H1 (cell line): ENCODE results near the gene PTBP1. TPM values are rescaled to one million over a fixed set of nuclear protein-coding genes. Genes with fewer than 3 reads are reported as not detected.
"Not testable (repeated sequence)": the region's sequence is repeated elsewhere in the genome, so short reads cannot be mapped to it uniquely, and the experiment has no call there.

Source experiments
- CTCF ChIA-PET: fragments of 300-600 bp; sonication (Branson Sonifier 250); formaldehyde crosslinking; loops from one replicate; lab custom pipeline; 2021; ENCODE audit not compliant: partially characterized antibody; lab: Charles Lee
- POLR2A ChIA-PET: fragments of 300-600 bp; sonication (Branson Sonifier 250); formaldehyde crosslinking; loops from one replicate; lab custom pipeline; 2021; ENCODE audit warnings: inconsistent platforms; ENCODE audit not compliant: partially characterized antibody; lab: Charles Lee
- DNase-seq, 2 experiments: peaks; one replicate each; pipeline versions ENCODE4 v3.0.0 to v3.0.0-alpha.2; 2010 to 2022; ENCODE audit warnings: low spot score in 2 of 2, low read depth in 1 of 2, mixed read lengths in 1 of 2
- FAIRE-seq: peaks from 2 replicates; lab custom pipeline; 2011; peaks lifted over from hg19 to GRCh38; lab: Jason Lieb, UNC
- H2AFZ ChIP-seq: 2 replicates; pipeline ENCODE4 v1.8.1; 2012; ENCODE audit warnings: low read length, inconsistent platforms
- H2AK5ac ChIP-seq: 2 replicates; pipeline ENCODE4 v1.6.1; 2013; ENCODE audit warnings: low read depth, low read length
- H2BK120ac ChIP-seq: replicated peaks from 2 replicates; pipeline ENCODE3; 2013; ENCODE audit warnings: low read depth, low read length, inconsistent platforms
- H2BK12ac ChIP-seq: 2 replicates; pipeline ENCODE4 v1.6.1; 2013; ENCODE audit warnings: low read depth, low read length
- H2BK15ac ChIP-seq: 2 replicates; pipeline ENCODE4 v1.6.1; 2013; ENCODE audit warnings: low read length
- H2BK20ac ChIP-seq: 2 replicates; pipeline ENCODE4 v1.6.1; 2013; ENCODE audit warnings: low read length
- H2BK5ac ChIP-seq: 2 replicates; pipeline ENCODE4 v1.6.1; 2013; ENCODE audit warnings: low read depth, low read length
- H3K14ac ChIP-seq: 2 replicates; pipeline ENCODE4 v1.6.1; 2013; ENCODE audit warnings: inconsistent platforms; ENCODE audit not compliant: insufficient read length
- H3K18ac ChIP-seq: 2 replicates; pipeline ENCODE4 v1.6.1; 2013; ENCODE audit warnings: low read length; ENCODE audit errors: extremely low read depth
- H3K23ac ChIP-seq: 2 replicates; pipeline ENCODE4 v1.6.1; 2013; ENCODE audit warnings: inconsistent platforms; ENCODE audit not compliant: insufficient read length
- H3K23me2 ChIP-seq: 2 replicates; pipeline ENCODE4 v1.6.1; 2013; ENCODE audit warnings: low read depth, low read length
- H3K27ac ChIP-seq: 2 replicates; pipeline ENCODE4 v1.6.1; 2011; ENCODE audit warnings: low read depth, low read length, inconsistent platforms
- H3K27me3 ChIP-seq, 4 experiments: replicated peaks in 1 of 4; 1 replicate in 1 of 4; 2 replicates in 3 of 4; pipeline versions ENCODE4 v1.6.1 to v1.8.1; 2011 to 2013; ENCODE audit warnings: low read length in 3 of 4, mild to moderate bottlenecking in 3 of 4, inconsistent platforms in 2 of 4, mixed read lengths in 2 of 4, moderate library complexity in 1 of 4; ENCODE audit not compliant: control insufficient read depth in 3 of 4, insufficient read depth in 3 of 4; ENCODE audit errors: extremely low read depth in 1 of 4
- H3K36me3 ChIP-seq, 4 experiments: 2 replicates each; pipeline versions ENCODE4 v1.6.1 to v1.8.1; 2011 to 2013; ENCODE audit warnings: mild to moderate bottlenecking in 4 of 4, low read length in 3 of 4, moderate library complexity in 2 of 4, control low read depth in 1 of 4, inconsistent platforms in 1 of 4; ENCODE audit not compliant: insufficient read depth in 4 of 4, control insufficient read depth in 2 of 4
- H3K4ac ChIP-seq: replicated peaks from 2 replicates; pipeline ENCODE3; 2013; ENCODE audit warnings: low read length, low read depth, mixed read lengths, inconsistent platforms; ENCODE audit not compliant: insufficient read length
- H3K4me1 ChIP-seq, 4 experiments: replicated peaks in 1 of 4; 1 replicate in 1 of 4; 2 replicates in 3 of 4; pipeline versions ENCODE4 v1.6.1 to v1.8.1; 2011 to 2013; ENCODE audit warnings: low read length in 3 of 4, inconsistent platforms in 2 of 4, mixed read lengths in 1 of 4; ENCODE audit not compliant: insufficient read depth in 4 of 4, control insufficient read depth in 3 of 4
- H3K4me2 ChIP-seq, 2 experiments: 2 replicates each; pipeline versions ENCODE4 v1.6.1 to v1.8.1; 2011 to 2013; ENCODE audit warnings: low read depth in 2 of 2, low read length in 2 of 2, control low read depth in 1 of 2, inconsistent platforms in 1 of 2, mild to moderate bottlenecking in 1 of 2; ENCODE audit not compliant: insufficient read depth in 1 of 2
- H3K4me3 ChIP-seq, 4 experiments: fragments of 200-600, 300-600 bp in 1 of 4; sonication (generic), shearing (Covaris generic), sonication (Bioruptor Twin) in 1 of 4; 2 replicates each; pipeline versions ENCODE4 v1.5.1 to v1.8.1; 2011 to 2016; ENCODE audit warnings: low read length in 4 of 4, low read depth in 3 of 4, control low read depth in 2 of 4, inconsistent platforms in 2 of 4, mild to moderate bottlenecking in 2 of 4, mixed read lengths in 1 of 4, moderate library complexity in 1 of 4; ENCODE audit not compliant: insufficient read depth in 2 of 4; ENCODE audit errors: extremely low read depth in 1 of 4
- H3K56ac ChIP-seq: replicated peaks from 2 replicates; pipeline ENCODE3; 2013; ENCODE audit warnings: low read depth, mild to moderate bottlenecking, mixed read lengths, low read length, inconsistent platforms; ENCODE audit not compliant: insufficient read length
- H3K79me1 ChIP-seq: 2 replicates; pipeline ENCODE4 v1.6.1; 2013; ENCODE audit warnings: low read depth, low read length, control low read depth
- H3K79me2 ChIP-seq, 2 experiments: 2 replicates each; pipeline versions ENCODE4 v1.6.1 to v1.8.1; 2012 to 2013; ENCODE audit warnings: low read length in 2 of 2, mild to moderate bottlenecking in 2 of 2, inconsistent platforms in 1 of 2; ENCODE audit not compliant: insufficient read depth in 2 of 2, control insufficient read depth in 1 of 2
- H3K9ac ChIP-seq, 4 experiments: replicated peaks in 1 of 4; 1 replicate in 1 of 4; 2 replicates in 3 of 4; pipeline versions ENCODE4 v1.6.1 to v1.8.1; 2011 to 2013; ENCODE audit warnings: low read depth in 3 of 4, low read length in 3 of 4, control low read depth in 2 of 4, mild to moderate bottlenecking in 2 of 4, moderate library complexity in 2 of 4, inconsistent platforms in 1 of 4; ENCODE audit errors: extremely low read depth in 1 of 4
- H3K9me3 ChIP-seq, 2 experiments: 2 replicates each; pipeline versions ENCODE4 v1.6.1 to v1.8.1; 2012 to 2013; ENCODE audit warnings: mild to moderate bottlenecking in 2 of 2, moderate library complexity in 2 of 2, control low read depth in 1 of 2, inconsistent platforms in 1 of 2, low read depth in 1 of 2, low read length in 1 of 2, mixed read lengths in 1 of 2; ENCODE audit not compliant: insufficient read depth in 2 of 2
- H4K20me1 ChIP-seq, 2 experiments: replicated peaks in 1 of 2; 2 replicates each; pipeline versions ENCODE3 to v1.8.1; 2011 to 2013; ENCODE audit warnings: inconsistent platforms in 2 of 2, low read length in 2 of 2, mild to moderate bottlenecking in 1 of 2; ENCODE audit not compliant: insufficient read depth in 2 of 2, control insufficient read depth in 1 of 2
- H4K5ac ChIP-seq: 2 replicates; pipeline ENCODE4 v1.6.1; 2013; ENCODE audit warnings: low read length, low read depth, mixed read lengths, inconsistent platforms; ENCODE audit not compliant: insufficient read length
- H4K8ac ChIP-seq: 2 replicates; pipeline ENCODE4 v1.8.0; 2013; ENCODE audit warnings: mild to moderate bottlenecking, moderate library complexity, low read length, inconsistent platforms; ENCODE audit not compliant: insufficient read depth; ENCODE audit errors: extremely low read depth
- H4K91ac ChIP-seq: replicated peaks from 2 replicates; pipeline ENCODE3; 2013; ENCODE audit warnings: low read length, mixed read lengths, inconsistent platforms; ENCODE audit not compliant: insufficient read length
- WGBS, 2 experiments: shearing (Covaris generic) in 1 of 2; methylation state at CpG; one replicate each; pipeline versions ENCODE4 v1.1.6 to v1.1.7; 2013 to 2015; ENCODE audit warnings: low lambda C conversion rate in 2 of 2, mixed read lengths in 2 of 2, inconsistent platforms in 1 of 2, low coverage in 1 of 2, missing lambda C conversion rate in 1 of 2; ENCODE audit not compliant: insufficient replicate concordance in 2 of 2, insufficient coverage in 1 of 2, insufficient read length in 1 of 2; ENCODE audit errors: extremely low coverage in 1 of 2, missing lambda C conversion rate in 1 of 2; 5-methylcytosine and 5-hydroxymethylcytosine counted together
- polyA plus RNA-seq, 7 experiments: library from polyadenylated mRNA; depleted of rRNA in 3 of 7; stranded (reverse) in 5 of 7; unstranded in 2 of 7; fragments of >200 nt in 5 of 7; fragments of 200-250 nt in 2 of 7; gene quantifications; 1 replicate in 5 of 7; 2 replicates in 1 of 7; 4 replicates in 1 of 7; pipeline versions ENCODE4 v1.2.1 to v1.2.3, GENCODE V29; 2011 to 2013; ENCODE audit warnings: missing spikeins in 2 of 7, mixed read lengths in 2 of 7
- total RNA-seq: library from RNA; stranded (reverse); fragmentation: NEBNext Ultra II Directional; extraction: Animal tissue kit (Norgen Biotek cat#: 25700); gene quantifications from 2 replicates; pipeline ENCODE4 v1.2.1, GENCODE V29; 2021

PTBP1 gene
- total and polyA plus RNA-seq, 2 of the 8 experiments (the other 6 are each of a cell fraction or from before 2014, with no cell fraction given), result 528 to 888 TPM

DNA sequence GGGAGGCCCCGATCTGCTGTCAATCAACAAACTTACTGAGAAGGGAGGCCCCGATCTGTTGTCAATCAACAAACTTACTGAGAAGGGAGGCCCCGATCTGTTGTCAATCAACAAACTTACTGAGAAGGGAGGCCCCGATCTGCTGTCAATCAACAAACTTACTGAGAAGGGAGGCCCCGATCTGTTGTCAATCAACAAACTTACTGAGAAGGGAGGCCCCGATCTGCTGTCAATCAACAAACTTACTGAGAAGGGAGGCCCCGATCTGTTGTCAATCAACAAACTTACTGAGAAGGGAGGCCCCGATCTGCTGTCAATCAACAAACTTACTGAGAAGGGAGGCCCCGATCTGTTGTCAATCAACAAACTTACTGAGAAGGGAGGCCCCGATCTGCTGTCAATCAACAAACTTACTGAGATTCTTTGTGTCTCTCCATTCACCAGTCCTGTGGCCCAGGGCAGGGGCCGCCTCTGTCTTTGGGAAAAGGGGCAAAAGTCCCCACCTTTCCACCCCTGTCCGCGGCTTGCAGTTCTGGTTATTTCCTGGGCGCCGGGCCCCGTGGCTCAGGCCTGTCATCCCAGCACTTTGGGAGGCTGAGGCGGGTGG, 56.5 kb downstream of the PTBP1 start:
- H2BK5ac ChIP-seq, H3K27ac ChIP-seq, H3K4ac ChIP-seq, H4K91ac ChIP-seq, H3K79me2 ChIP-seq, H3K4me2 ChIP-seq, H3K23ac ChIP-seq, H2AK5ac ChIP-seq, H2BK15ac ChIP-seq, H3K23me2 ChIP-seq, H3K4me1 ChIP-seq, H3K4me3 ChIP-seq, H4K20me1 ChIP-seq, FAIRE-seq, H2BK12ac ChIP-seq, H3K36me3 ChIP-seq, H2BK20ac ChIP-seq, H3K14ac ChIP-seq, H4K8ac ChIP-seq, H3K79me1 ChIP-seq, H3K56ac ChIP-seq, H3K9me3 ChIP-seq, H3K27me3 ChIP-seq, H4K5ac ChIP-seq, DNase-seq, H3K9ac ChIP-seq, H2BK120ac ChIP-seq, H2AFZ ChIP-seq, H3K18ac ChIP-seq: not testable (repeated sequence)
- 94% methylated on average over 7 of the region's 17 CpGs; no CpG with 5 or more reads in 1 of the 2 experiments for WGBS, 2 experiments
- ChIA-PET CTCF (interaction anchor here (0.6 to 0.8 kb wide), 2 partner anchors 83 to 120 kb away, joined by 3 to 4 read pairs; no protein-coding TSS in a partner anchor), POLR2A (interaction anchor here (0.9 kb wide), 1 partner anchor 40 kb away, joined by 4 read pairs; no protein-coding TSS in a partner anchor)
